SK-MEL-5 (cell line): Measurements from ENCODE around the gene MORN5. TPM values are rescaled to one million over a fixed set of nuclear protein-coding genes. Genes with fewer than 3 reads are reported as not detected.
A peak's percentile ranks its signal among the peaks of the same experiment; 100 is the strongest.

ENCODE experiments used
- DNase-seq: peaks from one replicate; pipeline ENCODE4 v3.0.0-alpha.2; 2016; ENCODE audit warnings: low read depth, low spot score
- in situ Hi-C: cut with HindIII; loops from 2 replicates; pipeline ENCODE4 v1.10.0; 2016; ENCODE audit warnings: low sequenced_read_pairs, high pct_unique_total_duplicates, low pct_unique_long_range_greater_than_20kb
- total RNA-seq: library from RNA; depleted of rRNA; stranded (reverse); fragments of >200 nt; shearing (Covaris generic); gene quantifications from 2 replicates; pipeline ENCODE4 v1.2.3, GENCODE V29; 2014

Gene MORN5
- total RNA-seq, 1 experiment from 2014 or later = 0.32 TPM

- in situ Hi-C loops = no loop called here
- no peak for DNase-seq
Observed at GRCh38 chr9:122176916-122177315, 17.2 kb downstream of the MORN5 start.

- in situ Hi-C loops = no loop called here
- DNase-seq = peak; percentile 7
Observed at GRCh38 chr9:122179054-122179689, 19.5 kb downstream of the MORN5 start.

- in situ Hi-C loops = no loop called here
- peak; percentile 11 for DNase-seq
Observed at GRCh38 chr9:122179690-122180074, 20.0 kb downstream of the MORN5 start.

GRCh38 chr9:122180633-122181032 is 20.9 kb downstream of the MORN5 start:
- in situ Hi-C loops = no loop called here
- DNase-seq = peak; percentile 80

- DNase-seq = no peak
- in situ Hi-C loops = no loop called here
Observed at GRCh38 chr9:122183501-122183900, 23.8 kb downstream of the MORN5 start.

GRCh38 chr9:122184551-122184950 is 24.8 kb downstream of the MORN5 start:
- in situ Hi-C loops = no loop called here
- DNase-seq = no peak

- peak; percentile 41 for DNase-seq
- in situ Hi-C loops = no loop called here
Observed at GRCh38 chr9:122186301-122186700, 26.6 kb downstream of the MORN5 start.

- no peak for DNase-seq
- in situ Hi-C loops = no loop called here
Observed at GRCh38 chr9:122186777-122187470, 27.2 kb downstream of the MORN5 start.

- in situ Hi-C loops = no loop called here
- DNase-seq = no peak
Observed at GRCh38 chr9:122188369-122188768, 28.7 kb downstream of the MORN5 start.

GRCh38 chr9:122190597-122191381 is 31.1 kb downstream of the MORN5 start:
- in situ Hi-C loops = no loop called here

GRCh38 chr9:122191584-122191983 is 31.9 kb downstream of the MORN5 start:
- in situ Hi-C loops = no loop called here
- DNase-seq = no peak

More at GRCh38 chr9:122190597-122191381, 31.1 kb downstream of the MORN5 start:
- no peak for DNase-seq

GRCh38 chr9:122192261-122192875 is 32.7 kb downstream of the MORN5 start:
- in situ Hi-C loops = no loop called here
- peak; percentile 24 for DNase-seq

- in situ Hi-C loops = no loop called here
Observed at GRCh38 chr9:122192914-122193525, 33.3 kb downstream of the MORN5 start.

GRCh38 chr9:122193651-122194050 is 33.9 kb downstream of the MORN5 start:
- no peak for DNase-seq

More at GRCh38 chr9:122192914-122193525, 33.3 kb downstream of the MORN5 start:
- DNase-seq = no peak

GRCh38 chr9:122195875-122196274 is 36.2 kb downstream of the MORN5 start:
- in situ Hi-C loops = no loop called here

More at GRCh38 chr9:122193651-122194050, 33.9 kb downstream of the MORN5 start:
- in situ Hi-C loops = no loop called here

GRCh38 chr9:122197426-122197825 is 37.7 kb downstream of the MORN5 start:
- in situ Hi-C loops = no loop called here
- DNase-seq = no peak

More at GRCh38 chr9:122195875-122196274, 36.2 kb downstream of the MORN5 start:
- DNase-seq = no peak

GRCh38 chr9:122197882-122198281 is 38.2 kb downstream of the MORN5 start:
- DNase-seq = no peak
- in situ Hi-C loops = no loop called here
